ENCODE data around the gene RAD1. TPM values are rescaled to one million over a fixed set of nuclear protein-coding genes. Genes with fewer than 3 reads are reported as not detected.
"Not testable (repeated sequence)": the region's sequence is repeated elsewhere in the genome, so short reads cannot be mapped to it uniquely, and the experiment has no call there.

The RAD1 gene
- total RNA-seq, 2 donors from 2014 or later = 25.4 to 32.4 TPM

GRCh38 chr5:34928267-34928666 is 13.0 kb upstream of the RAD1 start:
- H3K9me3 ChIP-seq (ENCODE audit: control insufficient read depth, low read length, poor library complexity, severe bottlenecking) = no peaks in the 10 kb centered on the region
- Mint-ChIP-seq H3K36me3 (ENCODE audit: low read depth) (peaks cover 4% of the 10 kb centered on the region), H3K27me3 (no peaks in the 10 kb centered on the region), H3K27ac (no peak overlapping the region), H3K4me3 (no peak overlapping the region), H3K4me1 (peaks cover 24% of the 10 kb centered on the region)
- ATAC-seq (no peak), DNase-seq (no peak)

- peaks cover 24% of the 10 kb centered on the region for H3K4me1 Mint-ChIP-seq
- no peak overlapping the region for H3K4me3 Mint-ChIP-seq
- peaks cover 4% of the 10 kb centered on the region for H3K36me3 Mint-ChIP-seq (ENCODE audit: low read depth)
- DNase-seq (no peak), ATAC-seq (no peak)
- no peak overlapping the region for H3K27ac Mint-ChIP-seq
- no peaks in the 10 kb centered on the region for H3K9me3 ChIP-seq (ENCODE audit: control insufficient read depth, low read length, poor library complexity, severe bottlenecking)
- H3K27me3 Mint-ChIP-seq = no peaks in the 10 kb centered on the region
Observed at GRCh38 chr5:34927785-34928184, 12.5 kb upstream of the RAD1 start.

- H3K27me3 Mint-ChIP-seq = no peaks in the 10 kb centered on the region
- H3K27ac Mint-ChIP-seq = peak overlapping the region; percentile 8
- H3K4me3 Mint-ChIP-seq = no peak overlapping the region
- ATAC-seq (no peak), DNase-seq (no peak)
- peaks cover 4% of the 10 kb centered on the region for H3K36me3 Mint-ChIP-seq (ENCODE audit: low read depth)
- peaks cover 20% of the 10 kb centered on the region for H3K4me1 Mint-ChIP-seq
- no peaks in the 10 kb centered on the region for H3K9me3 ChIP-seq (ENCODE audit: control insufficient read depth, low read length, poor library complexity, severe bottlenecking)
Observed at GRCh38 chr5:34926318-34926888, 11.1 kb upstream of the RAD1 start.

GRCh38 chr5:34924462-34924765 is 9.1 kb upstream of the RAD1 start:
- Mint-ChIP-seq H3K4me1 (peaks cover 5% of the 10 kb centered on the region), H3K4me3 (no peak overlapping the region), H3K36me3 (ENCODE audit: low read depth) (peaks cover 6% of the 10 kb centered on the region), H3K27ac (no peak overlapping the region), H3K27me3 (no peaks in the 10 kb centered on the region)
- ATAC-seq (no peak), DNase-seq (no peak)
- H3K9me3 ChIP-seq (ENCODE audit: control insufficient read depth, low read length, poor library complexity, severe bottlenecking) = no peaks in the 10 kb centered on the region

GRCh38 chr5:34923694-34924461 is 8.6 kb upstream of the RAD1 start:
- Mint-ChIP-seq H3K27ac (peak overlapping the region; percentile 57), H3K4me3 (no peak overlapping the region), H3K27me3 (no peaks in the 10 kb centered on the region), H3K36me3 (ENCODE audit: low read depth) (peaks cover 6% of the 10 kb centered on the region), H3K4me1 (peaks cover 2% of the 10 kb centered on the region)
- peak; percentile 51 for ATAC-seq
- H3K9me3 ChIP-seq (ENCODE audit: control insufficient read depth, low read length, poor library complexity, severe bottlenecking) = no peaks in the 10 kb centered on the region
- no peak for DNase-seq

GRCh38 chr5:34923256-34923655 is 8.0 kb upstream of the RAD1 start:
- H3K36me3 Mint-ChIP-seq (ENCODE audit: low read depth) = not testable (repeated sequence)

GRCh38 chr5:34919077-34919476 is 3.8 kb upstream of the RAD1 start:
- H3K4me1 Mint-ChIP-seq = peaks cover 29% of the 10 kb centered on the region
- ATAC-seq (no peak), DNase-seq (no peak)
- peak overlapping the region; percentile 29 for H3K27ac Mint-ChIP-seq
- H3K36me3 Mint-ChIP-seq (ENCODE audit: low read depth) = peaks cover 6% of the 10 kb centered on the region
- no peaks in the 10 kb centered on the region for H3K9me3 ChIP-seq (ENCODE audit: control insufficient read depth, low read length, poor library complexity, severe bottlenecking)
- no peaks in the 10 kb centered on the region for H3K27me3 Mint-ChIP-seq
- no peak overlapping the region for H3K4me3 Mint-ChIP-seq

More at GRCh38 chr5:34923256-34923655, 8.0 kb upstream of the RAD1 start:
- ATAC-seq; H3K4me3 Mint-ChIP-seq; H3K9me3 ChIP-seq (ENCODE audit: control insufficient read depth, low read length, poor library complexity, severe bottlenecking); H3K4me1 Mint-ChIP-seq; DNase-seq; H3K27me3 Mint-ChIP-seq: not testable (repeated sequence)
- H3K27ac Mint-ChIP-seq = peak overlapping the region; percentile 57

- Mint-ChIP-seq H3K36me3 (ENCODE audit: low read depth) (peaks cover 4% of the 10 kb centered on the region), H3K27ac (no peak overlapping the region), H3K4me1 (peaks cover 33% of the 10 kb centered on the region), H3K27me3 (no peaks in the 10 kb centered on the region), H3K4me3 (no peak overlapping the region)
- no peak for DNase-seq
- ATAC-seq = no peak
- H3K9me3 ChIP-seq (ENCODE audit: control insufficient read depth, low read length, poor library complexity, severe bottlenecking) = no peaks in the 10 kb centered on the region
Observed at GRCh38 chr5:34918025-34918424, 2.7 kb upstream of the RAD1 start.

- H3K36me3 Mint-ChIP-seq (ENCODE audit: low read depth) = peaks cover 4% of the 10 kb centered on the region
- ATAC-seq (no peak), DNase-seq (no peak)
- H3K4me3 Mint-ChIP-seq = no peak overlapping the region
- H3K27ac Mint-ChIP-seq = no peak overlapping the region
- no peaks in the 10 kb centered on the region for H3K27me3 Mint-ChIP-seq
- no peaks in the 10 kb centered on the region for H3K9me3 ChIP-seq (ENCODE audit: control insufficient read depth, low read length, poor library complexity, severe bottlenecking)
- peaks cover 33% of the 10 kb centered on the region for H3K4me1 Mint-ChIP-seq
Observed at GRCh38 chr5:34916518-34916917, 1.2 kb upstream of the RAD1 start.

- Mint-ChIP-seq H3K27me3 (no peaks in the 10 kb centered on the region), H3K4me3 (no peak overlapping the region), H3K36me3 (ENCODE audit: low read depth) (peaks cover 4% of the 10 kb centered on the region), H3K27ac (no peak overlapping the region), H3K4me1 (peaks cover 33% of the 10 kb centered on the region)
- ATAC-seq (no peak), DNase-seq (no peak)
- H3K9me3 ChIP-seq (ENCODE audit: control insufficient read depth, low read length, poor library complexity, severe bottlenecking) = no peaks in the 10 kb centered on the region
Observed at GRCh38 chr5:34915856-34916192, 520 bp upstream of the RAD1 start.

- Mint-ChIP-seq H3K4me1 (peaks cover 35% of the 10 kb centered on the region), H3K27ac (no peak overlapping the region), H3K4me3 (no peak overlapping the region), H3K27me3 (no peaks in the 10 kb centered on the region), H3K36me3 (ENCODE audit: low read depth) (peaks cover 2% of the 10 kb centered on the region)
- no peaks in the 10 kb centered on the region for H3K9me3 ChIP-seq (ENCODE audit: control insufficient read depth, low read length, poor library complexity, severe bottlenecking)
- ATAC-seq = no peak
- DNase-seq = no peak
Observed at GRCh38 chr5:34914671-34915138, 599 bp downstream of the RAD1 start.

- ATAC-seq (no peak), DNase-seq (no peak)
- H3K9me3 ChIP-seq (ENCODE audit: control insufficient read depth, low read length, poor library complexity, severe bottlenecking) = no peaks in the 10 kb centered on the region
- no peak overlapping the region for H3K27ac Mint-ChIP-seq
- H3K4me3 Mint-ChIP-seq = no peak overlapping the region
- H3K4me1 Mint-ChIP-seq = peaks cover 35% of the 10 kb centered on the region
- H3K27me3 Mint-ChIP-seq = no peaks in the 10 kb centered on the region
- H3K36me3 Mint-ChIP-seq (ENCODE audit: low read depth) = peaks cover 5% of the 10 kb centered on the region
Observed at GRCh38 chr5:34913072-34913471, 2.2 kb downstream of the RAD1 start.

GRCh38 chr5:34905564-34905963 is 9.7 kb downstream of the RAD1 start:
- no peak for ATAC-seq
- no peaks in the 10 kb centered on the region for H3K27me3 Mint-ChIP-seq
- peak overlapping the region; percentile 14 for H3K27ac Mint-ChIP-seq
- no peak for DNase-seq
- peaks cover 3% of the 10 kb centered on the region for H3K36me3 Mint-ChIP-seq (ENCODE audit: low read depth)
- peaks cover 2% of the 10 kb centered on the region for H3K4me1 Mint-ChIP-seq
- H3K9me3 ChIP-seq (ENCODE audit: control insufficient read depth, low read length, poor library complexity, severe bottlenecking) = no peaks in the 10 kb centered on the region
- H3K4me3 Mint-ChIP-seq = no peak overlapping the region

GRCh38 chr5:34903260-34903659 is 12.0 kb downstream of the RAD1 start:
- H3K27ac Mint-ChIP-seq = no peak overlapping the region
- no peaks in the 10 kb centered on the region for H3K27me3 Mint-ChIP-seq
- DNase-seq (no peak), ATAC-seq (no peak)
- no peaks in the 10 kb centered on the region for H3K9me3 ChIP-seq (ENCODE audit: control insufficient read depth, low read length, poor library complexity, severe bottlenecking)
- no peaks in the 10 kb centered on the region for H3K36me3 Mint-ChIP-seq (ENCODE audit: low read depth)
- H3K4me1 Mint-ChIP-seq = no peaks in the 10 kb centered on the region
- no peak overlapping the region for H3K4me3 Mint-ChIP-seq
